Nephron progenitor cell (in vitro differentiated cells): ENCODE results near the gene FIGNL2.
"Not testable (repeated sequence)": the region's sequence is repeated elsewhere in the genome, so short reads cannot be mapped to it uniquely, and the experiment has no call there.

ENCODE experiments used
- DNase-seq: peaks from one replicate; pipeline ENCODE4 v3.0.0; 2021
- H3K27ac Mint-ChIP-seq: 2 replicates; pipeline ENCODE4 v1.8.0; 2021; ENCODE audit warnings: mild to moderate bottlenecking, moderate library complexity, mixed read lengths
- H3K27me3 Mint-ChIP-seq: 2 replicates; pipeline ENCODE4 v1.8.0; 2021; ENCODE audit warnings: mild to moderate bottlenecking, low read depth, mixed read lengths; ENCODE audit not compliant: poor library complexity
- H3K36me3 Mint-ChIP-seq: 2 replicates; pipeline ENCODE4 v1.8.0; 2021; ENCODE audit warnings: low read depth, mixed read lengths
- H3K4me1 Mint-ChIP-seq: 2 replicates; pipeline ENCODE4 v1.8.0; 2021; ENCODE audit warnings: mixed read lengths
- H3K4me3 Mint-ChIP-seq: 2 replicates; pipeline ENCODE4 v1.8.0; 2021; ENCODE audit warnings: mild to moderate bottlenecking, moderate library complexity, mixed read lengths
- H3K9me3 Mint-ChIP-seq: 2 replicates; pipeline ENCODE4 v1.8.0; 2021; ENCODE audit warnings: mild to moderate bottlenecking, moderate library complexity, mixed read lengths
- TF ChIP-seq, protein P1 (sequence below): fragments of 200-600 bp; sonication (generic); IDR thresholded peaks from 2 replicates; pipeline ENCODE4 v1.5.0; 2021; ENCODE audit warnings: antibody characterized with exemption

Gene FIGNL2

DNA sequence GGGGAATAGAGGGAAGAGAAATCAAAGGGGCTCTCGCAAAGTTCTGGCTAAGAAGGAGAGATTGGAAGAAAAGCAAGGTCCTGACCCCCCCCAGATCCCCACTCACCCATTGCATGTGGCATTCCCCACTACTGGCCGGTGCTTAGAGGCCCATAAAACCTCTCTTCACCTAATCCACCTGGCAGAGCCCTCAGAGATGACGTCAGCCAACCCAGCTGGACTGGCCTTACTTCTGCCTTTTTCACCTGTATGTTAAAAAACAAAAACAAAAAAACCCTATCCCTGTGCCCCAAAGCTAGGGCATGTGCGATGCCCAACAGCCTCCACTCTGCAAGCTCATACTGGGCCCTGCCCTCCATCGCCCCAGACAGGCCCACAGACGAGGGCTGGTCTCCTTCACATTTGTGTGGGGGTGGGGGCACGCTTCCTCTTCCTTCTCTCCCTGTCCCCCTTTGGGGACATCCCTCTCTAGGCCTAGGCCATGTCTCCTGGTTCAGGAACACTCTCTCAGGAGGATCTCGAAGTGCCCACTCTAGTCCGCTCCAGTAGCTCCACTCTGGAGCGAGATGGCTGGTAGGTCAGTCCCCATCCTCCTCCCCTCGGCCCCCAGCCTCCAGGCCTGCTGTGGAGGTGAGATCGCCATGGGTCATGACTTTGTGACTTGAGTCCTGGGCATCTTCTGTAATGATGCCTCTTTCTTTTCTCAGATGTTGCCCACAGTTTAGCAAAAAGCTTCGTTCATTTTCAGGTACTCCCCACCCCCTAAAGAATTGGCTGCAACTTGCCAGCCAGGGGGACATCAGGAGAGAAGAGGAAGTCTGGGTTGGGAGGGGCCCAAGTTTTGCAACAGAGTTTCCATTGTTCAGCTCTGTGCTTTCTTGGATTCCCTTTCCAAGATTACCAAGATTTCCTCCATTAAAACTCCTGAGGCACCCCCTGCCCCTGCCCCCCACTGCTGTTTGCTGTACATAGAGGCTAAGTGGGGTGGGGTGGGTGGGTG lies 37.0 kb downstream of the FIGNL2 start:
- Mint-ChIP-seq H3K9me3 (no peaks in the 10 kb centered on the region), H3K4me3 (no peak overlapping the region), H3K27me3 (peaks cover 21% of the 10 kb centered on the region), H3K27ac (no peak overlapping the region), H3K36me3 (peaks cover 3% of the 10 kb centered on the region), H3K4me1 (peaks cover 26% of the 10 kb centered on the region)
- DNase-seq: no peak
- TF ChIP-seq, protein P1, sequence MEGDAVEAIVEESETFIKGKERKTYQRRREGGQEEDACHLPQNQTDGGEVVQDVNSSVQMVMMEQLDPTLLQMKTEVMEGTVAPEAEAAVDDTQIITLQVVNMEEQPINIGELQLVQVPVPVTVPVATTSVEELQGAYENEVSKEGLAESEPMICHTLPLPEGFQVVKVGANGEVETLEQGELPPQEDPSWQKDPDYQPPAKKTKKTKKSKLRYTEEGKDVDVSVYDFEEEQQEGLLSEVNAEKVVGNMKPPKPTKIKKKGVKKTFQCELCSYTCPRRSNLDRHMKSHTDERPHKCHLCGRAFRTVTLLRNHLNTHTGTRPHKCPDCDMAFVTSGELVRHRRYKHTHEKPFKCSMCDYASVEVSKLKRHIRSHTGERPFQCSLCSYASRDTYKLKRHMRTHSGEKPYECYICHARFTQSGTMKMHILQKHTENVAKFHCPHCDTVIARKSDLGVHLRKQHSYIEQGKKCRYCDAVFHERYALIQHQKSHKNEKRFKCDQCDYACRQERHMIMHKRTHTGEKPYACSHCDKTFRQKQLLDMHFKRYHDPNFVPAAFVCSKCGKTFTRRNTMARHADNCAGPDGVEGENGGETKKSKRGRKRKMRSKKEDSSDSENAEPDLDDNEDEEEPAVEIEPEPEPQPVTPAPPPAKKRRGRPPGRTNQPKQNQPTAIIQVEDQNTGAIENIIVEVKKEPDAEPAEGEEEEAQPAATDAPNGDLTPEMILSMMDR: no peak

DNA sequence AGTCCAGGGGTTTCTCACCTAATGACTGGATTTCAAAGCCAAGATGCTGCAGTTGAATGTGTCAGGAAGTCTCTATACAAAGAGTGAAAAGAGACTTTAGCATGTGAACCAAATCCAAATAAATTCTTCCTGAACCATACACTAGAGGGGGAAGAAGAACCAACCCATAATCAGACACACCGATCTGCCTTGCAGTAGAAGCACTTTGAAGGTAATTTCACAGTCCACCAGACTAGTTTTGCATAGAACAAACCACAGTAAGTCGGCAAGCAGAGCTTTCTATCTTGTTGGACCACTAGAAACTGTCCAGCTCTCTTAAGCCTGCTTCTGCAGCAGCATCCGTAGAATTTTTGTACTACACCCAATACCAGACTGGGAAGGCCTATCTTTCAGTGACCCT lies 39.3 kb downstream of the FIGNL2 start:
- Mint-ChIP-seq H3K4me1 (peaks cover 12% of the 10 kb centered on the region), H3K36me3 (peaks cover 7% of the 10 kb centered on the region), H3K4me3 (no peak overlapping the region), H3K27me3 (peaks cover 8% of the 10 kb centered on the region), H3K9me3 (no peaks in the 10 kb centered on the region), H3K27ac (no peak overlapping the region)
- TF ChIP-seq, protein P1: no peak
- DNase-seq: no peak

DNA sequence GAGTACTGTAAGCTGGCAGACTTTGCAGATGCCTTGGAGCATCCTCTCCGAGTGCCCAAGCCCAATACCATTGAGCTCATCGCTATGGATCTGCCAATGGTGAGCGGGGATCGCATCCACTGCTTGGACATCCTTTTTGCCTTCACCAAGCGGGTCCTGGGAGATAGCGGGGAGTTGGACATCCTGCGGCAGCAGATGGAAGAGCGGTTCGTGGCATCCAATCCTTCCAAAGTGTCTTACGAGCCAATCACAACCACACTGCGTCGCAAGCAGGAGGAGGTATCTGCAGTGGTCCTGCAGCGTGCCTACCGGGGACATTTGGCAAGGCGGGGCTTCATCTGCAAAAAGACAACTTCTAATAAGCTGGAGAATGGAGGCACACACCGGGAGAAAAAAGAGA lies 41.6 kb downstream of the FIGNL2 start:
- Mint-ChIP-seq H3K36me3 (peaks cover 7% of the 10 kb centered on the region), H3K27ac (no peak overlapping the region), H3K4me1 (peaks cover 12% of the 10 kb centered on the region), H3K27me3 (peaks cover 5% of the 10 kb centered on the region), H3K4me3 (no peak overlapping the region), H3K9me3 (no peaks in the 10 kb centered on the region)
- TF ChIP-seq, protein P1: no peak
- no peak for DNase-seq

DNA sequence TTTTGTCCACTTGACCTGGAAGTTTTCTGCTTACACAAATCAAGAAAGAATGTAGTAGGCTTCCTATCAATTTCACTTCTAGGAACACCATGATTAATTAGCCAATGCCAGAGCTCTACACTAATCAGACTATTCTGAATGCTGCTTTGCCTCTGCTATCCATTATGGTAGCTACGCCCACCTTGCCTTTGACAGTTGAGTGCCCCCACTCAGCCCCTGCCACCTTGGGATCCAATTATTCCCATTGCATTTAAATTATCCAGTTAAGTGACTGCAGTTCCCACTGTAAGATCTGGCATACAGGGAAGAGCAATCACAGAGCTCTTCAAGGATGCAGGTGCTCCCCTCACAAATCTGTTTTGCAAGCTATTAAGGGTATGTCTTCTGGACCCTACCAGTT lies 47.5 kb downstream of the FIGNL2 start:
- Mint-ChIP-seq H3K4me3 (no peak overlapping the region), H3K9me3 (no peaks in the 10 kb centered on the region), H3K27me3 (peaks cover 10% of the 10 kb centered on the region), H3K27ac (no peak overlapping the region), H3K36me3 (no peaks in the 10 kb centered on the region), H3K4me1 (no peaks in the 10 kb centered on the region)
- TF ChIP-seq, protein P1: no peak
- no peak for DNase-seq

DNA sequence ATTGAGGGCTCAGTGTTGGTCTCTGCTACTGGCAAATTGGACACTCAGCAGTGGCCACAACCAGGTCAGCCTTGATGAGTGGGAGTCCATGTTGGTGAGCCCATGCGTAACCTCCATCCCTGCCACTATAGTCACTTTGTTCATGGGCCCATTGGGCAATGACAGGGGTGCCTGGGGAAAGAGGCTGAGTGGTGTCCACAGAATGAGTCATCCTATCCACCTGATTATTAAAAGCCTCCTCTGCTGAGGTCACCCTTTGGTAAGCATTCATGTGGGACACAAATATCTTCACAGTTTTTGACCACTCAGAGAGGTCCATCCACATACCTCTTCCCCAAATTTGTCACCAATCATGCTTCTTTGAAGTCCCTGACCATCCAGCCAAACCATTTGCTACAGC lies 50.0 kb downstream of the FIGNL2 start:
- Mint-ChIP-seq H3K4me3 (no peak overlapping the region), H3K4me1 (no peaks in the 10 kb centered on the region), H3K27me3 (peaks cover 5% of the 10 kb centered on the region), H3K27ac (no peak overlapping the region), H3K36me3 (peaks cover under 1% of the 10 kb centered on the region), H3K9me3 (no peaks in the 10 kb centered on the region)
- no peak for DNase-seq
- TF ChIP-seq, protein P1: no peak

DNA sequence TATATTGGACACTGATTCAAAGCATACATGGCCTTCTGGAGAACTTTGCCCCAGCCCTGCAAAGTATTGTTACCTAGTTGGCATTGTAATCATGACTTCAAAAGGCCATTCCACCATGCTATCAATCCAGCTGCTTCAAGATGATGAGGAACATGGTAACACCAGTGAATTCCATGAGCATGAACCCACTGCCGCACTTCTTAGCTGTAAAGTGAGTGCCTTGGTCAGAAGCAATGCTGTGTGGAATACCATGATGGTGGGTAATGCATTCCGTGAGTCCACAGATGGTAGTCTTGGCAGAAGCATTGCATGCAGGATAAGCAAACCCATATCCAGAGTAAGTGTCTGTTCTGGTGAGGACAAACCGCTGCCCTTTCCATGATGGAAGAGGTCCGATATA lies 50.5 kb downstream of the FIGNL2 start:
- not testable (repeated sequence) for H3K27me3 Mint-ChIP-seq, DNase-seq, H3K27ac Mint-ChIP-seq, H3K36me3 Mint-ChIP-seq, H3K9me3 Mint-ChIP-seq, H3K4me1 Mint-ChIP-seq, H3K4me3 Mint-ChIP-seq
